Measurements from ENCODE around the gene AGAP1. TPM values are rescaled to one million over a fixed set of nuclear protein-coding genes. Genes with fewer than 3 reads are reported as not detected.
A peak's percentile ranks its signal among the peaks of the same experiment; 100 is the strongest.

The AGAP1 gene
- polyA plus RNA-seq, 1 experiment = 12.4 TPM

GRCh38 chr2:236177967-236178889, 684.4 kb downstream of the AGAP1 start:
- Histone ChIP-seq H3K4me3 (ENCODE audit: low read depth, low read length) (peak overlapping the region; percentile 56), H3K27me3 (ENCODE audit: control insufficient read depth, insufficient read depth, low read length) (peaks cover 39% of the 10 kb centered on the region), H3K9me3 (ENCODE audit: control insufficient read depth, insufficient read depth, low read length) (peaks cover 7% of the 10 kb centered on the region; the same call in 1 of the 2 replicates), H3K27ac (ENCODE audit: low read depth, low read length) (no peak overlapping the region)
- TF ChIP-seq CTCF (IDR thresholded peaks at IDR 0.05; ENCODE audit: low read depth, low read length) = peak; percentile 80
- POLR2A ChIA-PET = no interaction called here
- CTCF ChIA-PET = interaction anchor here (0.6 to 12.7 kb wide), 33 partner anchors 9 to 1066 kb away, joined by 3 to 368 read pairs (median 4); no protein-coding TSS in a partner anchor
- no peak for DNase-seq (ENCODE audit: low read depth, low spot score)

GRCh38 chr2:236178890-236179235, 685.0 kb downstream of the AGAP1 start:
- Histone ChIP-seq H3K4me3 (ENCODE audit: low read depth, low read length) (peak overlapping the region; percentile 56), H3K9me3 (ENCODE audit: control insufficient read depth, insufficient read depth, low read length) (peaks cover 7% of the 10 kb centered on the region; the same call in 1 of the 2 replicates), H3K27ac (ENCODE audit: low read depth, low read length) (no peak overlapping the region), H3K27me3 (ENCODE audit: control insufficient read depth, insufficient read depth, low read length) (peaks cover 33% of the 10 kb centered on the region)
- ChIA-PET CTCF (interaction anchor here (0.5 to 12.7 kb wide), 25 partner anchors 9 to 1067 kb away, joined by 3 to 368 read pairs (median 5); no protein-coding TSS in a partner anchor), POLR2A (no interaction called here)
- DNase-seq (ENCODE audit: low read depth, low spot score) = no peak
- no peak for TF ChIP-seq CTCF (IDR thresholded peaks at IDR 0.05; ENCODE audit: low read depth, low read length)

- Histone ChIP-seq H3K9me3 (ENCODE audit: control insufficient read depth, insufficient read depth, low read length) (peaks cover 7% of the 10 kb centered on the region; the same call in 1 of the 2 replicates), H3K27ac (ENCODE audit: low read depth, low read length) (no peak overlapping the region), H3K27me3 (ENCODE audit: control insufficient read depth, insufficient read depth, low read length) (peaks cover 27% of the 10 kb centered on the region), H3K4me3 (ENCODE audit: low read depth, low read length) (peak overlapping the region; percentile 25)
- no peak for TF ChIP-seq CTCF (IDR thresholded peaks at IDR 0.05; ENCODE audit: low read depth, low read length)
- DNase-seq (ENCODE audit: low read depth, low spot score) = no peak
- ChIA-PET CTCF (interaction anchor here (0.5 to 12.7 kb wide), 19 partner anchors 10 to 918 kb away, joined by 3 to 368 read pairs (median 6); no protein-coding TSS in a partner anchor), POLR2A (no interaction called here)
Measured at GRCh38 chr2:236179236-236180075, 685.6 kb downstream of the AGAP1 start.

GRCh38 chr2:236180076-236180816, 686.4 kb downstream of the AGAP1 start:
- H3K4me3 ChIP-seq (ENCODE audit: low read depth, low read length) = no peak overlapping the region
- DNase-seq (ENCODE audit: low read depth, low spot score) = no peak
- no peak for TF ChIP-seq CTCF (IDR thresholded peaks at IDR 0.05; ENCODE audit: low read depth, low read length)
- ChIA-PET CTCF (interaction anchor here (0.5 to 12.7 kb wide), 41 partner anchors 9 to 602 kb away, joined by 3 to 368 read pairs (median 4); no protein-coding TSS in a partner anchor), POLR2A (interaction anchor here (0.6 kb wide), 1 partner anchor 413 kb away, joined by 4 read pairs; no protein-coding TSS in a partner anchor)
- peaks cover 13% of the 10 kb centered on the region for H3K9me3 ChIP-seq (ENCODE audit: control insufficient read depth, insufficient read depth, low read length)
- peaks cover 26% of the 10 kb centered on the region for H3K27me3 ChIP-seq (ENCODE audit: control insufficient read depth, insufficient read depth, low read length)
- no peak overlapping the region for H3K27ac ChIP-seq (ENCODE audit: low read depth, low read length)

Measured in AG04450 (cell line).